ENCODE results near the gene CACNA2D3.

- TF ChIP-seq, protein P1, sequence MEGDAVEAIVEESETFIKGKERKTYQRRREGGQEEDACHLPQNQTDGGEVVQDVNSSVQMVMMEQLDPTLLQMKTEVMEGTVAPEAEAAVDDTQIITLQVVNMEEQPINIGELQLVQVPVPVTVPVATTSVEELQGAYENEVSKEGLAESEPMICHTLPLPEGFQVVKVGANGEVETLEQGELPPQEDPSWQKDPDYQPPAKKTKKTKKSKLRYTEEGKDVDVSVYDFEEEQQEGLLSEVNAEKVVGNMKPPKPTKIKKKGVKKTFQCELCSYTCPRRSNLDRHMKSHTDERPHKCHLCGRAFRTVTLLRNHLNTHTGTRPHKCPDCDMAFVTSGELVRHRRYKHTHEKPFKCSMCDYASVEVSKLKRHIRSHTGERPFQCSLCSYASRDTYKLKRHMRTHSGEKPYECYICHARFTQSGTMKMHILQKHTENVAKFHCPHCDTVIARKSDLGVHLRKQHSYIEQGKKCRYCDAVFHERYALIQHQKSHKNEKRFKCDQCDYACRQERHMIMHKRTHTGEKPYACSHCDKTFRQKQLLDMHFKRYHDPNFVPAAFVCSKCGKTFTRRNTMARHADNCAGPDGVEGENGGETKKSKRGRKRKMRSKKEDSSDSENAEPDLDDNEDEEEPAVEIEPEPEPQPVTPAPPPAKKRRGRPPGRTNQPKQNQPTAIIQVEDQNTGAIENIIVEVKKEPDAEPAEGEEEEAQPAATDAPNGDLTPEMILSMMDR (IDR thresholded peaks at IDR 0.05): no peak
- TF ChIP-seq POLR2A (IDR thresholded peaks at IDR 0.05) (no peak), POLR2AphosphoS5 (IDR thresholded peaks at IDR 0.05) (no peak)
Measured at GRCh38 chr3:54969652-54970051, 847.3 kb downstream of the CACNA2D3 start.

Data from upper lobe of left lung (tissue), 4 donors.